Measurements from ENCODE around the gene CLUH.
"Not testable (repeated sequence)": the region's sequence is repeated elsewhere in the genome, so short reads cannot be mapped to it uniquely, and the experiment has no call there.

Gene CLUH

DNA sequence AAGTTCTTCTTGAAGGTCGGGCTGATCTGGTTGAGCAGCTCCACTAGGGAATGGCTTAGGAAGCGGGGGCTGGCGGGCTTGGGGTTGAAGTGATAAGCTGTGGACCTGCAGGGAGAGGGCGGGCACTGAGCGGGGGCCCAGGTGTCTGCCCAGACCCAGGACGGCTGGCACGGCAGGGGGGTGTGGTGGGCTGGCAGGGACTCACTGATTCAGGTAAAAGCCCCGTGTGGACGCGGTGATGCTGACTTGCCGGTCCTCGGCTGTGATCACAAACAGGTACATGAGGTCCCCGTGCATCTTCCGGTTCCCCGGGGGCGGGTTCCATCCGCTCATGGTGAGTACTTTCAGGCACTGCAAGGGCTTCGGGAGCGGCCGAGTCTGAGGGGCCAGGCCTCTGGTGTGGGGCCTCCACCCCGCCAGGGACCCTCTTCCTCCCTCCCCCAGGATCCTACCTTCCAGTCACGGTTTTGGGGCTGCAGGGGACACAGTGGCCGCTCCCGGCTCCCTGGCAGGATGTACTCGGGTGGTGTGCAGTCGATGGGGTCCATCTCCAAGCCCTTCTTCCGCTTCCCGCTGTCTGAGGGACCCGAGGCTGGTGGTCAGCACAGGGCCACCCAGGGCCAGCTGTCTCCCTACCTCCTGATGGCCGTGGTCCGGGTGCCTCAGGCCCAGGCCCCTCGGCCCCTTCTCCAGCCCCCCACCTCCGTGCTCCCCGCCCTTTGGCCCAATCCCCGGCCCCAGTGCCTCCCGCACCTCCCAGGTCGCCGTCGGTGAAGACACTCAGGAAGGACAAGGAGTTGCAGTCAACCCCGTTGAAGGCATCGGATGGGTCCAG lies 10.2 kb downstream of the CLUH start:
- DNase-seq (ENCODE audit: low spot score), result no peak

- DNase-seq (ENCODE audit: low spot score), result no peak
Observed at GRCh38 chr17:2700491-2701141, 10.9 kb downstream of the CLUH start.

DNA sequence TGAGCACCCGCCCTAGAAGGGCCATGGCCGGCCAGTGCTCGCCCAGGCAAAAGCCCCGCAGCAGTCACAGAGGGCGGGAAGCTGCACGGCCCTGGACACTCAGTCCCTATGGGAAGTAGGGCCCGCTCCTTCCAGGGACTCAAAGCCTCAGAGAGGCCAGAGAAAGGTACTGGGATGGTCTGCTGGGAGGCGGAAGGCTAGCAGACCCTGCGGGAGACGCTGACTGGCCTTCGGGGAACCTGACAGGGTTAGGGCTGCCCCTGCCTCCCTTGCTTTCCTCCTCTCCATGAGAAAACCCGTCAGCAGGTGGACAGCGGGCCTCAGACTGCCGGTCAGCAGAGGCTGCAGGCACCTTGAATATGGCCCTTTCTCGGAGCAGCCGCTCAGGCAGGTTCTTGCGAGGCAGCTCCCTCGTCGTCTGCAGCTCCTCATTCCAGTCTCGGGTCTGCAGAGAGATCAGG lies 11.5 kb downstream of the CLUH start:
- no peak for DNase-seq (ENCODE audit: low spot score)

DNA sequence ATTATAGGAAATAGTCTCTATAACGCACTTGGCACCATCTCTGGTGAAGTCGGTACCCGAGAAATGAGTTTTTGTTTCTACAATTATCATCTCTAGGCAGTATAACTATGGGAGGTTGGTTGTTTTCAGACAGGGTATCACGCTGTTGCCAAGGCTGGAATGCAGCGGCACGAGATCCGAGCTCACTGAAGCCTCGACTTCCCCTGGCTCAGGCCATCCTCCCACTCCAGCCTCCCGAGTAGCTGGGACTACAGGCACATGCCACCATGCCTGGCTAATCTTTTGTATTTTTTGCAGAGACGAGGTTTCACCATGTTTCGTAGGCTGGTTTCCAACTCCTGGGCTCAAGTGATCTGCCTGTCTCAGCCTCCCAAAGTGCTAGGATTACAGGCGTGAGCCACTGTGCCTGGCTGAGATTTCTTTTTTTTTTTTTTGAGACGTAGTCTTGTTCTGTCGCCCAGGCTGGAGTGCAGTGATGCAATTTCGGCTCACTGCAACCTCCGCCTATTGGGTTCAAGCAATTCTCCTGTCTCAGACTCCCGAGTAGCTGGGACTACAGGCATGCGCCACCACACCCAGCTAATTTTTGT lies 12.3 kb downstream of the CLUH start:
- not testable (repeated sequence) for DNase-seq (ENCODE audit: low spot score)

DNA sequence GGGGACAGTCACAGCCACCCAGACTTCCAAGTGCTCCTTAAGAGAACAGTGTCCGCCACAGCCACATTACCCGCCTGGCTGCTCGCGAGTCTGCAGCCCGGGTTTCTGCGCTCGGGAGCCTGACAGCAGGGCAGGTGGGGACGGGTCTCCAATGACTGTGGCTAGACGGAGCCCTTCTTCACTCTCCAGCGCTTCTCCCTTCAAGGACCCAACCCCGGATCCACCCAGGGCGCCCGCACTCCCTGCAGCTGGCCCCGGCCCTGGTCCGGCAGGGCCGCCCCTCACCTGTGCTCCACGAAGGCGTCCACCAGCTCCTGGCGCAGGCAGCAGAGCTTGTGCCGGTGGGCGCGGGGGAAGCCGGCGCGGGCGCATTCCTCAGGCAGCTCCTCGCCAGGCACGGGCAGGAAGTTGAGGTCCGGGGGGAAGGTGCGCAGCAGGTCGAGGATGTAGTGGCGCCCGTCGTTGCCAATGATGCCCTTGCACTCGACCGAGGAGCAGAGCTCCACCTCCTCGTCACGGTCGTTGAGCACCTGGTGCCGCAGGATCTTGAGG lies 13.9 kb downstream of the CLUH start:
- DNase-seq (ENCODE audit: low spot score), result no peak

GRCh38 chr17:2695961-2696760 lies 15.4 kb downstream of the CLUH start:
- no peak for DNase-seq (ENCODE audit: low spot score)

DNA sequence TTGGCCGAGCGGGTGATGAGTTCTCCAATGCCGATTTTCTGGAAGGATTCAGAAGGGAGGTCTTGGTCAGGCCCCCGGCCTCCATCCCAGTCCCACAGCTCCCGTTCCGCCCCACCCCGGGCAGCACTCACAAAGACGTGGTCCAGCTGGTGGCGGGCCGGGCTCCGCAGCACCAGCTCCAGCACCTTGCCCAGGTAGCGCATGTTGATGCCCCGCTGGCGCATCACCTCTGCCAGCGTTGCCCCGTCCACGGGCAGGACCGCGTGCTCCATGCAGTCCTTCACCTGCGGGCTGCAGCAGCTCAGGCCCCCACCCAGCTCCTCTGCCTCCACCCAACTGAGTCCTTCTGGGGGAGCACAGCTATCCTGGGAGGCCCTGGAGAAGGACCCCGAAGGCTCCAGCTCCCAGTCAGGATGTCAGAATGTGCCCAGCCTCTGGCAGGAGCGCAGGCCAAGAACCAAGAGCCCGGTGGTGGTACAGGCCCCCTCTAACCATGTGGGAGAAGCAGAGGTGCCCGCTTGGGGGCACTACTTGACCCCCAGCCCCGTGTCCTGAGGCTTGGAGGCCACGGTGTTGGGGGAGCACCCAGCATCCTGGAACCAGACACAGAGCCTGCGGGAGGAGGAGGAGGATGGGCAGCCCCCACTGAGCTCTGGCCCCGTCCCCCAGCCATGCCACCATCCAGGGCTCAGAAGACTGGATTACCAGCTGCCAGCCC lies 16.2 kb downstream of the CLUH start:
- no peak for DNase-seq (ENCODE audit: low spot score)

DNA sequence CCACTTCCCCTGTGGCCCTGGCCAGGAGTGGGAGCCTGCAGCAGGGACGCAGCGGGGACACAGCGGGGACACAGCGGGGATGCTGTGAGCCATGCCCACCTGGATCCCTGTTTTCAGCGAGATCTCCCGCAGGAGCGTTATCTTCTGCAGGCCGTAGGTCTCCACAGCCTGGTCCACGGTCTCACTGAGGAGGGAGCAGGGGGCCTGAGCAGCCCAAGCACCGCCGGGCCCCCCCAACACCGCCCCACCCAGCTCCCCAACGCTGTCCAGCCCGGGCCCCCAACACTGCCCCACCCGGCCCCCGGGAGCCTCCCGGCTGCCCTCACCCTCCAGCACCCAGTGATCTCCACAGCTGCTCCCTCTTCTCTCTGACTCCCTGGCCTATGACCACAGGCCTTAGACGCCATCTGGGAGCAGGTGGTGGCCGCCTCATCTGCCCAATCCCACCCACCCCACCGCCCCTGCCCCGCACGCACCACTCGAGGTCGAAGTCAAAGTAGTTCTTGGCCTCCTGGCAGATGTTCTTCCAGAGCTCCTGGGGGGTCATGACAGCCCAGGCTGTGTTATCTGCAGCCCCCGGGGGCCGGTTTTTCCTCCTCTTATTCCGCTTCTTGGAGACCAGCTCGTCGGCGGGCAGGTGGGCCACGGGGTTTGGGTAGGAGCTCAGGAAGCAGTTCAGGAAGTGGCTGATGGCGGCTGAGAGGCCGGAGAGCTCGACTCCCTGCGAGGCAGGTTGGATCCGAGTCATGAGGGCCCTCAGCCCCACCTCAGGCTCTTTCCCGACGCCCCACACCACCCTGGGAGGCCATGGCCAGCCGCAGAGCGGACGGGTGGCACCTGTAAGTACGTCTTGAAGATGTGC lies 17.0 kb downstream of the CLUH start:
- no peak for DNase-seq (ENCODE audit: low spot score)

DNA sequence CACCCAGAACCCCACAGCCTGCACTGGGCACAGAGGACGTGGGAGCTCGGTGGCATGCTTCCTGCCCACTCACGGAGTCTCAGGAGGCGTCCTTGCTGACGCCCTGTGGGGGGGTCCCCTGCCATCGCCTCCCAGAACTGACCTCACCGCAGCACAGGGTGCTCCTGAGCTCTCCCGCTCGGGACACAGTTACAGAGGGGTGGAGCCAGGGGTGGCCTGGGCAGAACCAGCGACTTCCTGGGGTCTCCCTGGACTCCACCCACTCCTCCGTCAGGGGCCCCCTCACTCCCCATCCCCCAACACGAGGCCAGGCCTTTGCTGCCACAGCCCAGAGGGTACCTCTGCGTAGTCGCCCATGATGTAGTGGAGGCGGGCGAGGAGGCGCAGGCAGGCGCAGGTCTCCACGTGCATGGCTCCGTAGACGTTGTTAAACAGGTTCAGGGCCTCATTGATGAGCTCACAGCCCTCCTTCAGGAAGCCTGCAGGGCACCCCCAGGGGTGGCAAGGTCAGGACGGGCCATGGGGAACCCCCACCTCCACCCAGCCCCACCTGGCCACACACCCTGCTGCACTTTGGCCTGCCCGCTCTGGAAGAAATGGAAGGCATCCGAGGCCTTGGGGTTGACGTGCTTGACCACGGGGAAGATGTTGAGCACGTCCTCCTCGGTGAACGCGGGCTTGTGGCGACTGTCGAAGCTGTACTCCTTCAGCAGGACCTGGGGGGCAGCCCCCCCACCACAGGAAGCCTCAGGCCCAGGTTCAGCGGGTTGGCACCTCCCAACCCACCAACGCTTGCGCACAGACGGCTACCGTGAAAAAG lies 17.8 kb downstream of the CLUH start:
- no peak for DNase-seq (ENCODE audit: low spot score)

DNA sequence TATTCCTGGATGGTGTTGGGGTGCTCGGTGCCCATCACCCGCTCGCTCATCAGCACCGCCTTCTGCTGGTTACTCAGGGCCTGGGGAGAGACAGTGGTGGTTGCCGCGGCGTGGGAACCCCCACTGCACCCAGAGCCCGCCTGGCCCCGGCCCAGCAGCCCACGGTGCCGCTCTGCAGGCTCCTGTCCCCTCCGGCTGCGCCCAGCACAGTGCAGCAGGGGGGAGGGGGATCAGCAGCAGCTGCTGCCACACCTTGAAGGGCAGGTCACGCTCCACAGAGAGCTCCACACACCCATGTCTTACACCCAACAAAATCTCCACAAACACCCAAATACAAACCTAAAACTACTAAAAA lies 18.8 kb downstream of the CLUH start:
- peak; percentile 6 for DNase-seq (ENCODE audit: low spot score)

GRCh38 chr17:2691965-2692780 lies 19.4 kb downstream of the CLUH start:
- DNase-seq (ENCODE audit: low spot score), result no peak

DNA sequence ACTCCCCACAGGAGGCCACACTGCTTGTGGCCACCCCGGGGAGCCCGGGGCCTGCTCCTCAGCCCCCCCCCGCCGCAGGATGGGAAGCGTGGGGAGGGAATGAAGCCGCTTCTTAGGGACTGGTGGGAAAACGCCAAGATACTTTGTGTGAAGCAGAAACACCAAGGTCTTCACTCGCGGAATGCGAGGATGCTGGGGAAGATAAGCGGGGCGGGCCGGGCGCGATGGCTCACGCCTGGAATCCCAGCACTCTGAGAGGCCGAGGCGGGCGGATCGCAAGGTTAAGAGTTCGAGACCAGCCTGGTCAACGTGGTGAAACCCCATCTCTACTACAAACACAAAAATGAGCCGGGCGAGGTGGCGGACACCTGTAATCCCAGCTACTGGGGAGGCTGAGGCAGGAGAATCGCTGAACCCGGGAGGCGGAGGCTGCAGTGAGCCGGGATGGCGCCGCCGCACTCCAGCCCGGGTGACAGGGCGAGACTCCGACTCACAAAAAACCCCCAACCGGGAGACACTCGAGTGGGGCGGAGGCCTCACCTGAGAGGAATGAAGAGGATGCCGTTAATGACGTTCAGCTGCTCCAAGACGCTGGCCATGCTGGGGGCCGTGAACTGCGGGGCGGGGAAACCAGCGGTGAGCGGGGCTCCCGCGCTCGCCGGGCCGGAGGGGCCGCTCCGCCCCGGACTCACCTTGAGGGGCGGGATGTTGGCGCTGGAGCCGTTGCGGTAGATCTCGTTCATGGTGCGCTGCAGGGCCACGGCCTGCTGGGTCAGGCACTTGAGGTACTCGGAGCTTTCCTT lies 20.3 kb downstream of the CLUH start:
- DNase-seq (ENCODE audit: low spot score), result no peak

DNA sequence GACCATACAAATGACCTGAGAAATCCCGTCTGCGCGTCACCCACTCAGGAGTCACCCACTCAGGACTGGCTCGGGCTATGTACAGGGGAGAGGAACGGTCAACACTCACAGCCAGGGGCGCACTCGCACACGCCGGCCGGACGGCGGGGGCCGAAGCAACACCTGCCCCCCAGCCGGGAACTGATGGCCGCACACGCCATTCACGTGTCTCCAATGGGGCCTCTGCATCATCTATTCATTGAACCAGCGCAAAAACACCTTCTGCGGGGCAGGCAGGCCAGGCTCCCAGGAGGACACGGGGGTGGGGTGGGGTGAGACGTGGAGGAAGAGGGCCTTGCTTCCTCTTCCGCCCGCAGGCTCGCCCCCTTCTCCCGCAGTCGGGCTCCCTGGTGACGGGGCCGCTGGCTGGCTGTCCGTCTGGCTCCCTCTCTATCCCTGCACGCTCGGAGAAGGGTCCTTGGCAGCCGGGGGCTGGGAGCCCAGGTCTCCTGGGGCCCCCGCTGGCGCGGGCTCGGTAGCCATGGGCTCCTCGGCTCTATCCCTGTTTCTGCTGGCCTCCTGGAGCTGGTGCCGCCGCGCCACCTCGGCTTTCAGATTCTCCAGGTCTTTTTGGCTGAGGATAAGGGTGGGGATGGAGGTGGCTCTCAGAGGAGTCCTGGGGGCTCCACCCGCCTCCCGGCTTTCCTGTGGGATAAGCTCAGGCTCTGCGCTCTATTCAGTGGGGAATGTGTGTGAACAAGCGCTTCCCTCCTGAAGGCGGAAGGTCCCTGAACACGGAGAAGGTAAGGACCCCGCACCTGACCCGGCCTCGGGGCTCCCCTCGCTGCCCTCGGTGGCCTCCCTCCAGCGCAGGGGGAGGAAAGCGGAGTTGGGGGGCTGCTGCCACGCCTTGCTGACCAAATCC lies 21.1 kb downstream of the CLUH start:
- DNase-seq (ENCODE audit: low spot score), result peak; percentile 7

DNA sequence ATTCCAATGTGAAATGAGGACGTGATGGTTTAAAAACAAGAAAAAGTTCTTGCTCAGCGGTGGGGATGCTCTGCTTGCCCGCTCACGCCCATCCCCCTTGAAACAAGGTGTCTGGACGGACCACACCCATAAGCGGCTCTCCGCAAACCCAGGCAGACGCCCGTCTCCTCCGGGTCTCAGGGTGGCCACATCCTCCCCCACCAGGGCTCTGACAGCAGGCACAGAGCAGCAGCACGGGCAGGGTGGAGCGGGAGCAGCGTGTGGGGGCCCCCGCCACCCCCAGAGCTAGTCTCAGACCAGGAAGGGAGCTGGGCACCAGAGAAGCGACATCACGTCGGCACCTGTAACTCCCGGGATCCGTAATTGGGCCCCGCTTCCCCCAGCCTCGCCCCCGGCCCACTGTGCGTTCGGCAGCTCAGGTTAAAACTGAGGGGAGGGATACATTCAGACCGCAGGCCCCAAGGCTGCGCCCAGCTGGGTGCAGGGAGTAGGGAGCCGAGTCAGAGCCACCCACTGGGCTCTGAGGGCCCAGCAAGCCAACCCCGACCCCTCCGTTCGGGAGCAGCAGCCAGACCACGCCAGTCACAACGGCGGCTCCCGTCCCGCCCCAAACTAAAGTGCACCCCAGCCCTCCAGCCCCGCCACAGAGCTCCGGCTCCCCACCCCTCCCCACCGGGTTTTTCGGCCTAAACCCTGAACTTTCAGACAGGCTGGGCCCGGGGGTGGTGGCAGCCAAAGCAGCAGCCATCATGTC lies 22.0 kb downstream of the CLUH start:
- DNase-seq (ENCODE audit: low spot score), result peak; percentile 6

DNA sequence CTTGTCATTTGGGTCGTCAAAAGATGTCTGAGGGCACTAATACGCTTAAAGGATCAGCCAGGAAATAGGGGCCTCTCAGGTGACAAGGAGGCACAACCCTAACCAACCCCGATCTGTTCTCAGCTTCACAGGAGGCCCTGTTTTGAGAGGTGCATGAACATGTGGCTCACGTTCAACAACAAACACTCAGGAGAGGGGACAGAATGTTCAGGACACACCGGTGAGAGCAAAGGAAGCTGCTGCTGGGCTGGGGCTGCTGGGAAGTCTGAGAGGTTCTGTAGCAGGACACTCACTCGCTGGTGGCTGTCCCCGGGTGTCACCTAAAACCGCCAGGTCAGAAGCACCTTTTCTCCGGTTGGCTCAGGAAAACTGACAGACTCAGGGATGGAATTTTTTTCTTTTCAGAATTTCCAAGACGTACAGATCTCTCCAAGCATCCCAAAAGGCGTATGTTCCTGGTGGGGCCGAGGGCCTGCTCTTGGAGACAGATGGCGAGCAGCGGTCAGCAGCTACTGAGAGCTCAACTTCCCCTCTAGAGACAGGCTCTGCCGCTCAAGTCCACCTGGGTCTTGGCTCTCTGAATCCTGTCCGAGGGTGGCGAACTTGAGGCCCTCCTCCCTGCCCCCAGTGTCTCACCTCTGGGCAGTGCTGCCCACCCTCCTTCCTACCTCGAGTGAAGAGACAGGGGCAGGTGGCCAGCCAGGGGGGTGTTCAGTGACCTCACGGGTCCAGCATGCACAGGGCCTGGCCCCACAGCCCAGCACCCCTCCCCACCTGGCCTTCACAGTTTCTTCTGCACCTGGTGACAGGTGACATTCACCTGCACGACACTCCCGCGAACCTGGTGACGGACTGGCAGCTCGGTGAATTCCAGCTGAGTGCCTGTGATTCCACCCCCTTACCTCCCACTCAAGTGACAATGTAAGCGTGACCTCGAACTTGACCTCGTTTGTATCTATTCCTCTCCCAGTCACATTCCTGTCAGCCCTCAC lies 22.9 kb downstream of the CLUH start:
- DNase-seq (ENCODE audit: low spot score), result no peak
